ENCODE data around the gene RNF8.

DNA sequence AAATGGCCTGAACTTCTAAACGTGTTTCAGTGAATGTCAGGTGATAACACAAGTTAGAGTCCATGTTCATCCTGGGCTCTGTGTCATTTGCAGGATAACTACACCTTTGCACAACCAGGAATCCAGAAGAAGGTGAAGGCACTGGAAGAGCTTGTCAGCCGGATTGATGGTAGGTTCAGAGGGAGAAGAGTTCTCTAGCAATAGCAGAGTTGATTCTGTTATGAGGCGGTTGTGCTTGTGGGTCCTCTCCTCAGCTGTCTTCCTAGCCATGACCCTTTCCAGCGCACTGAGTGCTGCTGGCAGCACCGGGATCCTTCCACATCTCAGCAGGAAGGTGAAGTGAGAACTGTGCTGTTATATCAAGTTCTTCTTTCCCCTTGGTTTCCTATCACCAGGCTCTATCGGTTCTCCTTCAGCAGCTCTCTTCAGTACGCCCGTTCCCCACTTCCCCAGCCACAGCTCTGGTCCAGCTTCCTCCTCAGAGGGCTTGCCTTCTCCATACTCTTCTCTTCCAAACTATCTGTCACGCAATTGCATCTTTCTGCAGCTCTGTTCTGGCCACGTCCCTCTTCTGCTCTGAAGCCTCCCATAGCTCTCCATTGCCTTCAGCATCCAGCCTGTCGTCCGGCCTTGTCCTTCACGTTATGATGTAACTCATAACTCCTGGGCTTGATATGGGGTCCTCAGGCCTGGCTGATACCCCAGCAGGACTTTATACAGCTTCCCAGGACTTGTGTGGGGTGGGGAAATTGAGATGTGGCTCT, 39.9 kb upstream of the RNF8 start:
- TF ChIP-seq POLR2A (IDR thresholded peaks at IDR 0.05) (no peak), EP300 (IDR thresholded peaks at IDR 0.05) (no peak)
- TF ChIP-seq, protein P1, sequence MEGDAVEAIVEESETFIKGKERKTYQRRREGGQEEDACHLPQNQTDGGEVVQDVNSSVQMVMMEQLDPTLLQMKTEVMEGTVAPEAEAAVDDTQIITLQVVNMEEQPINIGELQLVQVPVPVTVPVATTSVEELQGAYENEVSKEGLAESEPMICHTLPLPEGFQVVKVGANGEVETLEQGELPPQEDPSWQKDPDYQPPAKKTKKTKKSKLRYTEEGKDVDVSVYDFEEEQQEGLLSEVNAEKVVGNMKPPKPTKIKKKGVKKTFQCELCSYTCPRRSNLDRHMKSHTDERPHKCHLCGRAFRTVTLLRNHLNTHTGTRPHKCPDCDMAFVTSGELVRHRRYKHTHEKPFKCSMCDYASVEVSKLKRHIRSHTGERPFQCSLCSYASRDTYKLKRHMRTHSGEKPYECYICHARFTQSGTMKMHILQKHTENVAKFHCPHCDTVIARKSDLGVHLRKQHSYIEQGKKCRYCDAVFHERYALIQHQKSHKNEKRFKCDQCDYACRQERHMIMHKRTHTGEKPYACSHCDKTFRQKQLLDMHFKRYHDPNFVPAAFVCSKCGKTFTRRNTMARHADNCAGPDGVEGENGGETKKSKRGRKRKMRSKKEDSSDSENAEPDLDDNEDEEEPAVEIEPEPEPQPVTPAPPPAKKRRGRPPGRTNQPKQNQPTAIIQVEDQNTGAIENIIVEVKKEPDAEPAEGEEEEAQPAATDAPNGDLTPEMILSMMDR (IDR thresholded peaks at IDR 0.05): no peak
